ENCODE results near the gene SRRT. TPM values are rescaled to one million over a fixed set of nuclear protein-coding genes. Genes with fewer than 3 reads are reported as not detected.

SRRT gene
- total and polyA plus RNA-seq, 2 donors (not counting 1 experiment from before 2014, with no cell fraction given): 198 to 209 TPM

GRCh38 chr7:100861616-100861985, 13.3 kb upstream of the SRRT start:
- Mint-ChIP-seq H3K9me3 (ENCODE audit: insufficient read depth) (no peaks in the 10 kb centered on the region), H3K4me1 (peaks cover 7% of the 10 kb centered on the region), H3K27me3 (no peaks in the 10 kb centered on the region), H3K27ac (no peak overlapping the region), H3K4me3 (no peak overlapping the region)
- Histone ChIP-seq H3K36me3 (replicated peaks in 1 of 2; ENCODE audit: control extremely low read depth in 1 of 2, control insufficient read depth in 1 of 2, extremely low read depth in 1 of 2, insufficient read depth in 2 of 2, low read length in 1 of 2) (peaks cover 0 to 64% of the 10 kb centered on the region in 2 experiments), H4K20me1 (ENCODE audit: control insufficient read depth, insufficient read depth, low read length, poor library complexity, severe bottlenecking) (peaks cover 28% of the 10 kb centered on the region), H3K4me2 (replicated peaks; ENCODE audit: low read depth, low read length, poor library complexity, severe bottlenecking) (no peak overlapping the region), H3K9ac (ENCODE audit: low read length) (no peak overlapping the region), H3K27ac (ENCODE audit: low read length in 2 of 2) (no peak overlapping the region), H3K27me3 (replicated peaks in 1 of 4; ENCODE audit: control extremely low read depth in 1 of 4, control insufficient read depth in 3 of 4, insufficient read depth in 4 of 4, low read length in 3 of 4) (no peaks in the 10 kb centered on the region), H3K9me3 (ENCODE audit: control extremely low read depth in 1 of 3, control insufficient read depth in 2 of 3, insufficient read depth in 1 of 3, low read length in 2 of 3) (no peaks in the 10 kb centered on the region), H3K79me2 (ENCODE audit: control insufficient read depth, insufficient read depth, low read length) (peaks cover 8% of the 10 kb centered on the region), H3K4me3 (ENCODE audit: control extremely low read depth in 1 of 5, extremely low read depth in 1 of 5, insufficient read depth in 1 of 5, low read depth in 2 of 5, low read length in 4 of 5) (no peak overlapping the region), H2AFZ (ENCODE audit: insufficient read depth, low read depth, low read length, poor library complexity, severe bottlenecking) (no peak overlapping the region), H3K4me1 (ENCODE audit: control insufficient read depth in 2 of 2, insufficient read depth in 2 of 2, low read length in 2 of 2) (peaks cover 8 to 12% of the 10 kb centered on the region in 2 donors)
- DNase-seq (no peak), ATAC-seq (ENCODE audit: low read depth) (no peak)
- ChIA-PET POLR2A (interaction anchor here (1.3 kb wide), 1 partner anchor 13 kb away, joined by 3 read pairs; the partner anchor contains the start of gene SRRT), CTCF (interaction anchor here (0.5 to 1.0 kb wide), 2 partner anchors 296 to 302 kb away, joined by 3 read pairs; no protein-coding TSS in a partner anchor)
- intact Hi-C loops (cut with micrococcal nuclease): no loop called here
- 93% methylated on average over 13 of the region's 14 CpGs for WGBS (ENCODE audit: insufficient coverage)
- TF ChIP-seq EZH2 (IDR thresholded peaks at IDR 0.05; ENCODE audit: borderline replicate concordance, insufficient read depth, low read depth, low read length, poor library complexity, severe bottlenecking) (no peak), CTCF (IDR thresholded peaks at IDR 0.05) (no peak)

- no peak for ATAC-seq (ENCODE audit: low read depth)
- H3K4me3 Mint-ChIP-seq: no peak overlapping the region
- Histone ChIP-seq H3K79me2 (ENCODE audit: control insufficient read depth, insufficient read depth, low read length) (peaks cover 5% of the 10 kb centered on the region), H3K4me3 (ENCODE audit: control extremely low read depth in 1 of 5, extremely low read depth in 1 of 5, insufficient read depth in 1 of 5, low read depth in 2 of 5, low read length in 4 of 5) (no peak overlapping the region), H3K27me3 (replicated peaks in 1 of 4; ENCODE audit: control extremely low read depth in 1 of 4, control insufficient read depth in 3 of 4, insufficient read depth in 4 of 4, low read length in 3 of 4) (no peaks in the 10 kb centered on the region), H2AFZ (ENCODE audit: insufficient read depth, low read depth, low read length, poor library complexity, severe bottlenecking) (no peak overlapping the region), H3K9ac (ENCODE audit: low read length) (no peak overlapping the region), H3K4me1 (ENCODE audit: control insufficient read depth in 2 of 2, insufficient read depth in 2 of 2, low read length in 2 of 2) (peaks cover 21 to 28% of the 10 kb centered on the region in 2 donors), H3K36me3 (replicated peaks in 1 of 2; ENCODE audit: control extremely low read depth in 1 of 2, control insufficient read depth in 1 of 2, extremely low read depth in 1 of 2, insufficient read depth in 2 of 2, low read length in 1 of 2) (peaks cover 0 to 54% of the 10 kb centered on the region in 2 experiments), H3K4me2 (replicated peaks; ENCODE audit: low read depth, low read length, poor library complexity, severe bottlenecking) (no peak overlapping the region), H3K27ac (ENCODE audit: low read length in 2 of 2) (no peak overlapping the region), H4K20me1 (ENCODE audit: control insufficient read depth, insufficient read depth, low read length, poor library complexity, severe bottlenecking) (peaks cover 17% of the 10 kb centered on the region), H3K9me3 (ENCODE audit: control extremely low read depth in 1 of 3, control insufficient read depth in 2 of 3, insufficient read depth in 1 of 3, low read length in 2 of 3) (peaks cover 0 to 4% (median 0%) of the 10 kb centered on the region in 3 donors)
- H3K27ac Mint-ChIP-seq: no peak overlapping the region
- POLR2A ChIA-PET: no interaction called here
- no peak for TF ChIP-seq EZH2 (IDR thresholded peaks at IDR 0.05; ENCODE audit: borderline replicate concordance, insufficient read depth, low read depth, low read length, poor library complexity, severe bottlenecking)
- TF ChIP-seq CTCF (IDR thresholded peaks at IDR 0.05): no peak
- H3K27me3 Mint-ChIP-seq: no peaks in the 10 kb centered on the region
- no peak for DNase-seq
- no peaks in the 10 kb centered on the region for H3K9me3 Mint-ChIP-seq (ENCODE audit: insufficient read depth)
- CTCF ChIA-PET: interaction anchor here (1.1 kb wide), 1 partner anchor 11 kb away, joined by 4 read pairs; the partner anchor contains the start of gene SLC12A9
- 65% methylated on average over 10 of the region's 10 CpGs for WGBS (ENCODE audit: insufficient coverage)
- intact Hi-C loops (cut with micrococcal nuclease): no loop called here
- peaks cover 24% of the 10 kb centered on the region for H3K4me1 Mint-ChIP-seq
These were observed 11.4 kb upstream of the SRRT start for GRCh38 chr7:100863406-100863950.
